Mesothelial cell of epicardium (in vitro differentiated cells): ENCODE measurements around the gene FOCAD. TPM values are rescaled to one million over a fixed set of nuclear protein-coding genes. Genes with fewer than 3 reads are reported as not detected.
A peak's percentile ranks its signal among the peaks of the same experiment; 100 is the strongest.

ENCODE experiments used
- DNase-seq, 2 experiments: peaks; one replicate each; pipeline ENCODE4 v3.0.0; 2021; ENCODE audit warnings: low spot score in 2 of 2; ENCODE audit not compliant: unreplicated experiment in 2 of 2
- H3K27ac Mint-ChIP-seq: 2 replicates; pipeline ENCODE4 v1.8.0; 2021; ENCODE audit warnings: mixed read lengths
- H3K27me3 Mint-ChIP-seq: 2 replicates; pipeline ENCODE4 v1.8.0; 2021; ENCODE audit warnings: low read depth, mixed read lengths
- H3K36me3 Mint-ChIP-seq: 2 replicates; pipeline ENCODE4 v1.8.0; 2021; ENCODE audit warnings: mixed read lengths
- H3K4me1 Mint-ChIP-seq: 2 replicates; pipeline ENCODE4 v1.8.0; 2021; ENCODE audit warnings: mixed read lengths
- H3K4me3 Mint-ChIP-seq: 2 replicates; pipeline ENCODE4 v1.8.0; 2021; ENCODE audit warnings: mild to moderate bottlenecking, moderate library complexity, mixed read lengths
- H3K9me3 Mint-ChIP-seq: 2 replicates; pipeline ENCODE4 v1.8.0; 2021; ENCODE audit warnings: mixed read lengths
- CTCF ChIP-seq: fragments of 200-600 bp; sonication (generic); IDR thresholded peaks from one replicate; pipeline ENCODE4 v1.5.0; 2021; ENCODE audit warnings: antibody characterized with exemption; ENCODE audit not compliant: unreplicated experiment
- microRNA-seq: library from miRNA; unstranded; fragments of <30 nt; microRNA quantifications from one replicate; pipeline ENCODE4 v1.2.0, GENCODE V29; 2021; ENCODE audit warnings: inconsistent platforms, mixed read lengths
- total RNA-seq: library from RNA; stranded (reverse); gene quantifications from 3 replicates; pipeline ENCODE4 v1.2.1, GENCODE V29; 2021

Gene FOCAD
- total RNA-seq, 1 donor from 2014 or later = 78.4 TPM

GRCh38 chr9:21039302-21039701, 355.2 kb downstream of the FOCAD start:
- Mint-ChIP-seq H3K27ac (no peak overlapping the region), H3K9me3 (no peaks in the 10 kb centered on the region), H3K36me3 (no peaks in the 10 kb centered on the region), H3K4me3 (no peak overlapping the region), H3K4me1 (no peaks in the 10 kb centered on the region), H3K27me3 (peaks cover 5% of the 10 kb centered on the region)
- no peak for TF ChIP-seq CTCF
- no peak for DNase-seq

- TF ChIP-seq CTCF = no peak
- H3K36me3 Mint-ChIP-seq = no peaks in the 10 kb centered on the region
- H3K4me1 Mint-ChIP-seq = no peaks in the 10 kb centered on the region
- no peaks in the 10 kb centered on the region for H3K9me3 Mint-ChIP-seq
- H3K4me3 Mint-ChIP-seq = no peak overlapping the region
- H3K27me3 Mint-ChIP-seq = no peaks in the 10 kb centered on the region
- no peak for DNase-seq
- H3K27ac Mint-ChIP-seq = no peak overlapping the region
Observed at GRCh38 chr9:21042466-21042865, 358.4 kb downstream of the FOCAD start.

DNA sequence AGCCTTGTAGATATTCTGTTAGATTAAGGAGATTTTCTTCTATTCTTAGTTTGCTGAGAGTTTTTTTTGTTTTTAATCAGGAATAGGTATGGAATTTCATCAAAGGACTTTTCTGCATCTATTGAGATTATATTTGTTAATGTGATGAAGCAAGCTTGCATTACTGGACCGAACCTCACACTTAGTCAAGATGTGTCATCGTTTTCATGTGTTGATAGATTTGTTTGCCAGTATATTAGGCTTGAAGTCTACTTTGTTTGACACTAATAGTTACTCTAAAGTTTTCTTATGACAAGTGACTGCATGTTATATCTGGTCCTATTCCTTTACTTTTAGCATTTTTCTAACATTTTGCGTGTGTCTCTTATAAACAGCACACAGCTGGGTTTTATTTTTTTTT, 359.8 kb downstream of the FOCAD start:
- Mint-ChIP-seq H3K9me3 (no peaks in the 10 kb centered on the region), H3K4me1 (no peaks in the 10 kb centered on the region), H3K27ac (no peak overlapping the region), H3K36me3 (no peaks in the 10 kb centered on the region), H3K27me3 (no peaks in the 10 kb centered on the region), H3K4me3 (no peak overlapping the region)
- DNase-seq = no peak
- no peak for TF ChIP-seq CTCF

Small RNA genes lying within 50 kb of the gene (microRNA-seq; reads per million reads assigned to microRNA genes)
- 45.4 reads per million, percentile 57 among the genes with 10 or more reads in this experiment for gene MIR491

Other genes starting within 250 kb of the FOCAD start
- gene MLLT3, start 61.8 kb upstream of the FOCAD start, total RNA-seq = 41.4 to 45.8 TPM (median 42.5 TPM) in 3 replicates